ENCODE results near the gene DUSP18.
"Not testable (repeated sequence)": the region's sequence is repeated elsewhere in the genome, so short reads cannot be mapped to it uniquely, and the experiment has no call there.

The DUSP18 gene

GRCh38 chr22:30667494-30668385 lies at the start of gene DUSP18:
Gene DUSP18 (minus strand): TSS chr22:30667875. CDS start chr22:30664003, 3,872 bp downstream.
- peak; percentile 95 for DNase-seq

GRCh38 chr22:30714062-30714461 lies 46.4 kb upstream of the DUSP18 start:
- no peak for DNase-seq

GRCh38 chr22:30712094-30712493 lies 44.4 kb upstream of the DUSP18 start:
- no peak for DNase-seq

- DNase-seq = peak; percentile 54
Measured at GRCh38 chr22:30709980-30710379, 42.3 kb upstream of the DUSP18 start.

GRCh38 chr22:30705710-30706651 lies 38.3 kb upstream of the DUSP18 start:
- DNase-seq = peak; percentile 6

GRCh38 chr22:30704978-30705377 lies 37.3 kb upstream of the DUSP18 start:
- DNase-seq = no peak

- no peak for DNase-seq
Measured at GRCh38 chr22:30702856-30703255, 35.2 kb upstream of the DUSP18 start.

- DNase-seq = no peak
Measured at GRCh38 chr22:30701872-30702271, 34.2 kb upstream of the DUSP18 start.

- no peak for DNase-seq
Measured at GRCh38 chr22:30697975-30698374, 30.3 kb upstream of the DUSP18 start.

GRCh38 chr22:30695871-30696655 lies 28.4 kb upstream of the DUSP18 start:
- no peak for DNase-seq

- DNase-seq = no peak
Measured at GRCh38 chr22:30695351-30695851, 27.7 kb upstream of the DUSP18 start.

GRCh38 chr22:30694640-30695350 lies 27.1 kb upstream of the DUSP18 start, which contains the start of gene OSBP2:
Gene OSBP2 (plus strand): TSS chr22:30694874. CDS start chr22:30694910, 36 bp downstream.
- DNase-seq = peak; percentile 33

- DNase-seq = peak; percentile 59
Measured at GRCh38 chr22:30694171-30694639, 26.5 kb upstream of the DUSP18 start.

GRCh38 chr22:30691204-30691603 lies 23.5 kb upstream of the DUSP18 start:
- DNase-seq = no peak

GRCh38 chr22:30689622-30690021 lies 21.9 kb upstream of the DUSP18 start:
- no peak for DNase-seq

- DNase-seq = no peak
Measured at GRCh38 chr22:30687358-30687757, 19.7 kb upstream of the DUSP18 start.

GRCh38 chr22:30685178-30685577 lies 17.5 kb upstream of the DUSP18 start:
- no peak for DNase-seq

GRCh38 chr22:30681831-30682230 lies 14.2 kb upstream of the DUSP18 start:
- no peak for DNase-seq

GRCh38 chr22:30680991-30681770 lies 13.5 kb upstream of the DUSP18 start:
- DNase-seq = no peak

GRCh38 chr22:30679895-30680690 lies 12.4 kb upstream of the DUSP18 start:
- DNase-seq = not testable (repeated sequence)

All from CD4-positive, alpha-beta T cell treated with Interleukin-21 for 1 hour (primary cell).